Mammary epithelial cell (primary cell): ENCODE data around the gene GTPBP2.

ENCODE experiments used
- EZH2 ChIP-seq: IDR thresholded peaks from 2 replicates; pipeline ENCODE4 v1.6.1; 2012; ENCODE audit warnings: low read length, inconsistent platforms, borderline replicate concordance
- TF ChIP-seq, protein P1 (sequence below), 2 donors: IDR thresholded peaks in 1 of 2; conservative IDR thresholded peaks in 1 of 2; 2 replicates each; pipeline ENCODE4 v1.5.1; 2011 to 2012; ENCODE audit warnings: inconsistent platforms in 2 of 2, low read length in 2 of 2, mild to moderate bottlenecking in 2 of 2, control low read depth in 1 of 2, low read depth in 1 of 2; ENCODE audit not compliant: insufficient read depth in 1 of 2; ENCODE audit errors: extremely low read depth in 1 of 2

DNA sequence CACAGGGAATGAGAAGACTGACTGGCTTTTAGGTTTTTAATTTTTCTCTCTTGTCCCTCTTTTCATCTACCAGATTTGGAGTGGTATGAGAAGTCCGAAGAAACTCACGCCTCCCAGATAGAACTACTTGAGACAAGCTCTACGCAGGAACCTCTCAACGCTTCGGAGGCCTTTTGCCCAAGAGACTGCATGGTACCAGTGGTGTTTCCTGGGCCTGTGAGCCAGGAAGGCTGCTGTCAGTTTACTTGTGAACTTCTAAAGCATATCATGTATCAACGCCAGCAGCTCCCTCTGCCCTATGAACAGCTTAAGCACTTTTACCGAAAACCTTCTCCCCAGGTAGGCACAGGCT lies 7.2 kb upstream of the GTPBP2 start:
- TF ChIP-seq EZH2 = no peak
- TF ChIP-seq, protein P1, sequence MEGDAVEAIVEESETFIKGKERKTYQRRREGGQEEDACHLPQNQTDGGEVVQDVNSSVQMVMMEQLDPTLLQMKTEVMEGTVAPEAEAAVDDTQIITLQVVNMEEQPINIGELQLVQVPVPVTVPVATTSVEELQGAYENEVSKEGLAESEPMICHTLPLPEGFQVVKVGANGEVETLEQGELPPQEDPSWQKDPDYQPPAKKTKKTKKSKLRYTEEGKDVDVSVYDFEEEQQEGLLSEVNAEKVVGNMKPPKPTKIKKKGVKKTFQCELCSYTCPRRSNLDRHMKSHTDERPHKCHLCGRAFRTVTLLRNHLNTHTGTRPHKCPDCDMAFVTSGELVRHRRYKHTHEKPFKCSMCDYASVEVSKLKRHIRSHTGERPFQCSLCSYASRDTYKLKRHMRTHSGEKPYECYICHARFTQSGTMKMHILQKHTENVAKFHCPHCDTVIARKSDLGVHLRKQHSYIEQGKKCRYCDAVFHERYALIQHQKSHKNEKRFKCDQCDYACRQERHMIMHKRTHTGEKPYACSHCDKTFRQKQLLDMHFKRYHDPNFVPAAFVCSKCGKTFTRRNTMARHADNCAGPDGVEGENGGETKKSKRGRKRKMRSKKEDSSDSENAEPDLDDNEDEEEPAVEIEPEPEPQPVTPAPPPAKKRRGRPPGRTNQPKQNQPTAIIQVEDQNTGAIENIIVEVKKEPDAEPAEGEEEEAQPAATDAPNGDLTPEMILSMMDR (conservative IDR thresholded peaks at IDR 0.05 in 1 of 2, IDR thresholded peaks at IDR 0.05 in 1 of 2; ENCODE audit: extremely low read depth in 1 of 2, insufficient read depth in 1 of 2, low read depth in 1 of 2, low read length in 2 of 2) = no peak
